ENCODE data around the gene PEG3.
"Not testable (repeated sequence)": the region's sequence is repeated elsewhere in the genome, so short reads cannot be mapped to it uniquely, and the experiment has no call there.

The PEG3 gene

DNA sequence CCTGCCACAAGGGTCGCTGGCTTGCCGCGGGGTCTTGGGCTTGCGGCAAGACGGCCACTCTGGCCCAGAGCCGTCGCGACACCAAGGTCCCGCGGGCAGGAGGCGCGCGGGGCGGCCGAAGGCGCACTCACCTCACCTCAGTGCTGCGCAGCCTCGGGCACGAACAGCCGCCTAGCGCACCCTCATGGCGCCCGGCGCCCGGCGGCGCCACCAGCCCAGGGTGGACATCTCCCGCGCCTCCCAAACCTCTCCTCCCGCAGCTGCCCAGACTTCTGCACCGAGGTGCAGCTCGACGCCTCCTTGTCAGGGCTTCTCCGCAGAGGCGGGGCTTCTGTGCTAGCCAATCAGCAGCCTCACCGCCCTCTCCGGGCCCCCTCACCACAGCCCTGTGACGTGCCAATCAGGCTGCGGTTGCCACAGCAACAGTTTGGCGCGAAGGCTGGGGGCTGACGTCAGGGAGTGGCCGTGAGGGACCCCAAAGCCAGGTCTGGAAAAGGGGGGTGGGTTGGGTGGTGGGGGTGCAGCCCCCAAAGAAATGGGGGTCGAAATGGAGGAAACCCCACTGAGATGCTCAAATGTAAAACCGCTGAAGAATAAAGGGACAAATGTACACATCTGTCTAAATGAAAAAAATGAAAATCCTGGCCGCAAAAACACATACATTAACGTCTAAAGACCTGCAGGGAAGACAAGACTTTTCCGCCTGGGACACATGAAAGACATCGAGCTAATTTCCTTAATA is at the start of gene PEG3, which contains the start of gene ZIM2:
TSS of gene PEG3 (minus strand) at position 276 of the 742 bp plus-strand sequence. CDS start 16,071 bp downstream, outside the sequence.
TSS of gene ZIM2 (minus strand) at position 276 of the 742 bp plus-strand sequence. CDS start 16,449 bp downstream, outside the sequence.
- no peak for DNase-seq

DNA sequence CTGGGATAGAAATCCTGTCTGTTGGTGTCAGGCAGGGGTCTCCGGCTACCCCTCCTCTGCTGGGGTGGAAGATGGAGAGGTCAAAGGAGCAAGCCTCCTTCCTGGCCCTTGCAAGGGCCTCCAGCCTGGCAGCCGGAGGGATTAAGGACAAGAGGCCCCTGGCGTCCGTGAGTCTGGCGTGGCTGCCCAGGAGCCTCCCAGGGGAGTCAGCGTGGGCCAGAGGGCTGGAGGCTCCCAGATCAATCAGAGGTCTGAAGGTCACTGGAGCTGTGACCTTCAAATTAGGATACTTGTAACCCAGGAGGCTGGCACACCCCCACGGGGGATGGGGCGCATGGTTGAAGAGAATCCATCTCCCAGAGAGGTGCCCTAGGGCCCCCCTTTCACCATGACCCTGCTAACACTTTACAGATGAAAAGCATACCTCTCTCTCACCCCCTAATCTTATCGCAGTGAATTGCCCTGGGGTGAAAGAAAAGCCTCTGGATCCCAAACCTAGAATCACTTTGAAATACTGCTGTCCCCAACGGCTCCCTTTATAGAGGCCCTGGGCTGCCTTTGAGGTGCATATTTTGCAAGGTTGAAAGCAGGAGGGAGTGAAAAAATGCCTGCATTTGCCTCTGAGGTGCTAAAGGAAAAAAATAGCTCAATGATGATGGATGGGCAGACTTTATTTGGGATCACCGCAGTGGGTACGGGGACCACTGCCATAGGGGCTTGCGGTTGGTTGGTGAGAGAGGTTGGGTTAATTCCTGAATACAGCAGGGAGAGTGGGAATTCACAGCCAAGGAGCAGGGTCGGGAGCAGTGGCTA is 44.9 kb upstream of the PEG3 start:
- DNase-seq = no peak

DNA sequence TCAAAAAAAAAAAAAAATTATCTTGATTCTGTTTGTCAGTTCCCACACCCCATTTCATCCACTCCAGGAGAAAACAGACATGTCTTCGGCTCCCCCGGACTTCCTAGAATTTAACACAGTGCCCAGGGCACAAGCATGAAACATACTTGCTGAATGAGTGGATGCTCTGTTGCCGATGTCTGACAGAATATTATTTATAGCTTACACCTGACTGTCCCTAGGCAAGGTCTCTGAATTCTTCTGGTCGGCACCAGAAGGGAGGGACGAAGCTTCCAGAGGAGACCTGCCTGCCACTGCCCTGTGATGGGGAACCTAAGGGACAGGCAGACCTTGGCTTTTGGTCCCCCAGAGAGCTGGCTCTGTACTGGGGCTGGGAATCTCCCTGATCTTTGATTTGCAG is 43.9 kb upstream of the PEG3 start:
- DNase-seq = no peak

DNA sequence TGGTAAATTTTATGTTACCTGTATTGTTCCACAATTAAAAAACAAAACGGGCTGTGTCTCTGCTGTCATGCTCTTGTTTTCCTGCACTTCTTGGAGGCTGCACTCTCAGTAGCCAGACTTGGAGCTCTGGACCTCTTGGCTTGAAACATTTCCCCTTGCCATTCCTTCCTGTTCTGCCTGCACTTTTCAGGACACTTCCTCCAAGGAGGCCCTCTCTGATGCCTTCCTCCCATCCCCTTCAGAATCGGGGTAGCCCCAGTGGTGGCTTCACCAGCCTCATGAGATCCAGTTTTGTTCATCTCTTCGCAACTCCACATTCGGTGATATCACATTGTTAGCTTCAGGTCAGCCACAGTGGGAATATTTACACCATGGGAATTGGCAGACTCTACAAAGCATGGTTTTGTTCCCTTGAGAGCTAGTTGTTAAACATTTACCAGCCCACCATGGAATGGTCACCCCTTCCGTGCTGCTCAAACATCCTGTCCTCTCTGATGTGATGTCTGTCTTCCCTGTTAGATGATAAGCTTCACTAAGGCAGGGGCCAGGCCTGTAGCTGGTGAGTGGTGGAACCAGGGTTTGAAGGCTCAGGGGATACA is 40.2 kb upstream of the PEG3 start:
- DNase-seq = no peak

DNA sequence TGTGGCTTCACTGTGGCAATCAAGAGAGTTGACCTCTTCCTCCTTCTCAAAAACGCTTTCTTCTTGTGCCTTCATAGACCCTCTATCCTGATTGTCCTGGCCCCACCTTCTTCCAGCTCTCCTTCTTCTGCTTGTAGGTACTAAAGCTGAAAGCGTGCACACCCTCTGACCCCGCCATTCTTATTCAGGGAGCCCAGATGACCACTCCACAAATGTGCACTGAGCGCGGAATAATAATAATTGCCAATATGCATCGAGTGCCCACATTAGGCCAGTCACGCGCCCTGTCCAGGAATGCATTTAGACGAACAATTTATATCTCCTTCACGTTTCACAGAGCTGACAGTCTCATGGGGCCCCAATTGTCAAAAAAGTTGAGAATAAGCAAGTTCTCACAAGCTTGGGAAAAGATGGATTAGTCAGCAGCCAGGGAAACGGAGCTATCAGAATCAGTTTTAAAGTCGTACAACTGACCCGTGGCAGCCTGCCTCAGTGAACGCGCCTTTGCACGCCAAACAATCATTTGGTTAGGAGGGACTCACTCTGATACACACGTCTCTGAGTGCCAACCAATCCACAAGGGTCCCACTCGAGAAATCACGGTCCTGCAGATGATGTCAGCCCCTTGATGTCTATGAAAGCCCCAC is 36.7 kb upstream of the PEG3 start:
- no peak for DNase-seq

DNA sequence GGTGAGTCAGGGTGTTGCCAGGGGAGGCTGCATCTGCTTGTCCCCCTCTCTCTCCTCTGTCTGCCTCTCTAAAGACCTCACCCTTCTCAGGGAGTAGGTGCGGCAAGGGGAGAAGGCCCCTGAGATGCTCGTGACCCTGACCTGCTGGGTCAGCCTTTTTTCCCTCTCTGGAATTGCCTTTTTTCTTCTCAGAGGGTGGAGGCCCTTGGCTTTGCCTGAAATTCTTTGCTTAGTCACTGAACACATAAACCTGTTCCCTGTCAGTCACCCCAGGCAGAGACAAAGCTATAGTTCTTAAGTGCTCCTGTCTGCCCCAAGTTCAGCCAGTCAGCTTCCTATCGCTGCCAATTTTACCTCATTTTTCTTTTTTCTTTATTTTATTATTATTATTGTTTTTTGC is 35.2 kb upstream of the PEG3 start:
- DNase-seq = no peak

DNA sequence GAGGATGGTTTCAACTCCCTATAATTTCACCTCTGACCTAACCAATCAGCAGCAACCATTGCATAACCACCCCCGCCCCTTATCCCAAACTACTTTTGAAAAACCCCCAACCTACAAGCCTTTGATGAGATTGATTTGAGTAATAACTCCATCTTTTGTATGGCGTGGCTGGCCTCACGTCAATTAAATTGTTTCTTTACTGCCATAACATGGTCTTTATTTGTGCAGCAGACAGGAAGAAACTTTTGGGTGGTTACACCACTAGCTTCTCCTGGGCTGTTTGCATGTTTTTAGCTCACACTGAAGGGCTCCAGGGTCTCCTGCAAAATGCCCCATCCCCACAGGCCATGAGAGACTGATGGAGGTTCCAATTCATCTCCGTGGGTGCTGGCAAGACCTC is 34.0 kb upstream of the PEG3 start:
- no peak for DNase-seq

DNA sequence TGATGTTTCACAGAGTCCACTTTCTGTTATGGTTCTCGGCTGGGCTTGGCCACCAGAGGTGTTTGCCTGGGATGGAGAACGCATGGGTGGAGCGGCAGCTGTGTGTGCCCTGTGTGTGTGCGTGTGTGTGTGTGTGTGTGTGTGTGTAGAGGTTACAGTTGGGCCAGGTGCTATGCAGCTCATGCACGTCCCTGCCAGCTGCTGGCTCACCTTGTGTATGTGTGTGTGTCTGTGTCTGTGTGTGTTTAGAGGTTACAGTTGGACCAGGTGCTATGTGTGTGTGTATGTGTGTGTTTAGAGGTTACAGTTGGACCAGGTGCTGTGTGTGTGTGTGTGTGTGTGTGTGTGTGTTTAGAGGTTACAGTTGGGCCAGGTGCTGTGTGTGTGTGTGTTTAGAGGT is 33.0 kb upstream of the PEG3 start:
- DNase-seq = no peak

DNA sequence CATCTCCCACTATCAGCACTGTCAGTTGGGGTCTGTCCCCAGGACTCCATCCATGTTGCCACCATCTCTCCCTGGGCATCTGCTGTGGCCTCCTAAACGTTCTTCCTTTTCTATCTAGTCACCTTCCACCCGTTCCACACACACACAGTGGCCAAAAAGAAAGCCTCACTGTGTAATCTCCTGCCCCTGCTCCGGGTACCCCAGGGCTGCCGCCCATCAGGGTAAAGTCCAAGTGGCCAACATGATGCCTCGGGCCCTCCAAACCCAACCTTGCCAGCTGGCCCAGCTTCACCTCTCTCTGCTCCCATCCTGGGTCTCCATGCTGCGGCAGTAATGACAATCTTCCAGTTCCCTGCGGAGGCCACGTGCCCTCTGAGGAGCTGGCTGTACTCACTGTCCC is 29.4 kb upstream of the PEG3 start:
- no peak for DNase-seq

DNA sequence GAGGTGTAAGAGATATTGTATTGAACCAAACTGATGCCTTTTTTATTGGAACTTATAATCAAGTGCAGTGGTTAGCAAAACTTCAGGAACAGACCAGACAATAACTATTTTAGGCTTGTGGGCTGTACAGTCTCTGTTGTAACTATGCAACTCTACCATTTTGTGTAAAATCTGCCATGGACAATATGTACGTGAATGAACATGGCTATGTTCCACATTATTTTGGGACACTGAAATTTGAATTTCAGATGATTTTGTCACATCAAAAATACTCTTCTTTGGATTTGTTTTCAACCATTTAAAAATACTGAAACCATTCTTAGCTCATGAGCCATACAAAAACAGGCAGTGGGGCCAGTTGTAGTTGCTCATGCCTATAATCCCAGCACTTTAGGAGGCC is 27.9 kb upstream of the PEG3 start:
- no peak for DNase-seq

DNA sequence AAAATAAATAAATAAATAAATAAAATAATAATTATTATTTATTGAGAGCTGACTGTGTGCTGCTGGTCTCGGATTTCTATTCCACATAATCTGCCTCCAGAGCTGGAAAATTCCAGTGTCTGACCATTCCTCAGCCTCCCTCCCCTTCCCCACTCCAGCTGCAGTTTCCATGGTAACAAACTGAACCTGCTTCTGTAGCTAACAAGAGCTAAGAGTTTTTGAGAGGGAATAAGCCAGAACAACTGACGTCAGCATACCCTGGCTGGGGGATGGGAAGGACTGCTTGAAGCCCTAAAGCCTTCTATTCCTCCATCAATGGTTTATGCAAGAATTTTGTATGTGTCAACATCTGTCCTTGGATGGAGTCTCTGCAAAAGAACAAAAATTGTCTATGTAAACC is 26.0 kb upstream of the PEG3 start:
- DNase-seq = no peak

DNA sequence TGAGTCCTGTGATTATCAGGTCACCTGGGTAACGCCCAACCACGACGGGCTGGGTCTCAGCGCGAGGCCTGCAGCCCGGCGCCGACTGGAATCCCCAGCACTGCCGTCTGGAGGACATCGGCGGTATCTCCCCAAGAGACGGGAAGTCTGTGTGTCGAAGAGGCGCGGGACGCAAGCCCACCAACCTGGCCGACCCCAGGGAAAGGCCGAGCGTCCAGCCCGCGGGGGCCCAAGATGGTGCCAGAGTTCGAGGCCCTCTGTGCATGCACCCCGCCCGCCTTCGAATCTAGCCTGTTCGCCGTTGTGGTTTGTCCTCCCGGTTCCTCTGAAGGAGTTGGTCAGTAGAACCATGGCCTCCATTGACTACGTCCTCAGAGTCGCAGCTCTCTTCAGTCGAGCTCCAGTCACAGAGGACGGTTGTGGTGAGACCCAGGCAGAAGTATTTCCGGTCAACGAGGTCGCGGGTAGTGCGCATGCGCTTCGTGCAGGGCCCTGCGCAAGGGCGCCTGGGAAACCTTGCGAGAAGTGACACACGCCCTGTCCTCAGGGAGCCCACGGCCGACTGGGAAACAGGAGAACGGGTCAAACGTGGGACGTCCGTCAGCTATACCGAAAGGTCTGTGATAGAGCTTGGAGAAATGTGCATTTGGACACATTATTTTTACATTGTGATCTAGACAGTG is 24.1 kb upstream of the PEG3 start:
- no peak for DNase-seq

DNA sequence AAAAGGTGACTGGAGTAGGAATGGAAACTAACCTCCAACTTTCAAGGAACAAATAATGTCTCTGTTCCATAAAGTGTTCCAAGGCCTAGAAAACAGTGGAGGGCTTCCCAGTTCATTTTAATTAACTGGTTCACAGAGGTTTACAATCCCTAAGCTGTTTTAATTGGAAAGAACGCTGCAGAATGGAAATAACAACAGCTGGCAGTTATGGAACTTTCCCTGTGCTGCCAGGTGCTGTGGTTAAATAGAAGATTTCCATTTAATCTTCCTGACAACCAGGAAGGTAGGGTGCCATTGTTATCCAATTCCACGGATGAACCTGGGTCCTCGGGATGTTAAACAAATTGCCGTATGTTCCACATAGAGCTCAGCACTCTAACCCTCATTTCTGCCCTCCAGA is 22.2 kb upstream of the PEG3 start:
- no peak for DNase-seq

DNA sequence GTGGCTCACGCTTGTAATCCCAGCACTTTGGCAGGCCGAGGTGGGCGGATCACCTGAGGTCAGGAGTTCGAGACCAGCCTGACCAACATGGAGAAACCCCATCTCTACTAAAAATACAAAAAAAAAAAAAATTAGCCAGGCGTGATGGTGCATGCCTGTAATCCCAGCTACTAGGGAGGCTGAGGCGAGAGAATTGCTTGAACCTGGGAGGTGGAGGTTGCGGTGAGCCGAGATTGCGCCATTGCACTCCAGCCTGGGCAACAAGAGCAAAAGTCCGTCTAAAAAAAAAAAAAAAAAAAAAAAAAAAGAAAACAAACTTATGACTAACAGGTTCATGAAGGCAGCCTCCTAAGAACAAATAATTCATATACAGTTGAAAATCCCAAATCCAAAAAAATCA is 19.9 kb upstream of the PEG3 start:
- DNase-seq = not testable (repeated sequence)

DNA sequence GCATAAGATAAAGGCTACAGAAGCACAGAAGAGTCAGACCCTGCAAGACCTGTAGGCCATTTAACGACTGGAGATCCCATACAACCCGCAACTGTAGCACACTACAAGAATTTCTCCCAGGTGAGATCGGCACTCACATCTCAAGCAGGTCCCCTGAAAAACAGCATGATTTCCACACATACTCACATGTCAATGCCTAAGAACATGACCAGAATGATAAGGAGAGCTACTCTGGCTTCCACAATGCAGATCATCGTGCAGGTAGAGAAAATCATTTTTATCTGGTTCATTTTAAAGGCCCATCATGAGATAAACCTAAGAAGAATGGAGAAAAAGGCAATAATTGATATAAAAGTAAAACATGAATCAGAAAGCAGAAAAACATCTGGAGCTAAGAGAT is 17.5 kb upstream of the PEG3 start:
- no peak for DNase-seq

DNA sequence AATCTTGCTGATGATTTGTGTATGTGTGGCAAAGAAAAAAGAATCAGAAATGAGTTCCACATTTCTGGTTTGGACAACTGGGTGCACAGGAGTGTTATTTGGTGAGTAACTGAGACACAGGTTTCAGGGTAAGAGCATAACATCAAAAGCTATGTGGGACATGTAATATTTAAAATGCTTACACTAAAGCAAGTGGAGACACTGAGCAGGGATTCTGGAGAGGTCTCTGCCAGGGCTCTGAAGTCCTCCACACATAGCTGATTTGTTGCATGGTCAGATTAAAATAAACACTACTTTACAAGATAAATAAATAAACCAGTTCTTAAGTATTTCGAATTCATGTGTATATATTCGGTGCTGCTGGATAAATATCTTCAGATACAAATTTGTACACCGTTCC is 16.3 kb upstream of the PEG3 start:
- DNase-seq = no peak

DNA sequence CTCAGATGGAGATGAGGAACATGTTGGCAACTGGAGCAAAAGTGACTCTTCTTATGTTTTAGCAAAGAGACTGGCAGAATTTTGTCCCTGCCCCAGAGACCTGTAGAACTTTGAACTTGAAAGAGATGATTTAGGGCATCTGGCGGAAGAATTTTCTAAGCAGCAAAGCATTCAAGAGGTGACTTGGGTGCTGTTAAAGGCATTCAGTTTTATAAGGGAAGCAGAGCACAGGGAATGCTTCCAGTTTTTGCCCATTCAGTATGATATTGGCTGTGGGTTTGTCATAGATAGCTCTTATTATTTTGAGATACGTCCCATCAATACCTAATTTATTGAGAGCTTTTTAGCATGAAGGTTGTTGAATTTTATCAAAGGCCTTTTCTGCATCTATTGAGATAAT is 11.8 kb upstream of the PEG3 start:
- DNase-seq = not testable (repeated sequence)

DNA sequence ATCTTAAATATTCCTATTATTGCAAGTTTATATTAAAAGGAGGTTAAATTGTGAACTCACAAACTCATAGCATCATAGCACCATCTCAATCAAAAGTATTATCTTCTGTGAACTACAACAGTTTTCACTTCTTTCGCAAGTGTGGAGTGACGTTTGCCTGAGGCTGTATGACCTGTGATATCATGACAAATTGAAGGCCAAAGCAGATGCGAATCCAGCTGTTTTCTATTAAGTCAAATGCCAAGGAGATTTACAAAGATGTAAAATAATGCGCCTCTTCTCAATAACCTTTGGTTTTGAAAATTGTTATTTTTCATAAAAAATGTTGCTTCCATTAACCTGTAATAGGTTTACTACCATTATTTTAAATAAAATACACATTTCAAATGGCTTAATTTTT is 7.6 kb upstream of the PEG3 start:
- no peak for DNase-seq

DNA sequence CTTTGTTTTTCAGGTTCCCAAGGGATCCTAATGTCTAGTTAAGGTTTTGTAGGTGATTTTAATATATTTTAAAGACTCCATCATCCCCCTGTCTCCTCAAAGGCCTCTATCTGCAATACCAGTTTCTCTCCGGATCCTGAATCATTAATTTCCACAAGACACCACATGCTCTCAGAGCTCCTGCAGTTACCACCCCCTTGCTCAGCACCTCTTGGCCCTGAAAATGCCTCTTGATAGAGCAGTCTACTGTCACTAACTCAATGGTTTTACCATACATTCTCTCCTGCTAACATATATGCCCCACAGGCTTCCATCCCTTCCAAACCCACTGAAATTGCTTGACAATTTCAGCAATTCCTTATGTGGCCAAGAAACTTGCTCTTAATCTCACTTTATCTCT is 1.9 kb upstream of the PEG3 start:
- DNase-seq = no peak

DNA sequence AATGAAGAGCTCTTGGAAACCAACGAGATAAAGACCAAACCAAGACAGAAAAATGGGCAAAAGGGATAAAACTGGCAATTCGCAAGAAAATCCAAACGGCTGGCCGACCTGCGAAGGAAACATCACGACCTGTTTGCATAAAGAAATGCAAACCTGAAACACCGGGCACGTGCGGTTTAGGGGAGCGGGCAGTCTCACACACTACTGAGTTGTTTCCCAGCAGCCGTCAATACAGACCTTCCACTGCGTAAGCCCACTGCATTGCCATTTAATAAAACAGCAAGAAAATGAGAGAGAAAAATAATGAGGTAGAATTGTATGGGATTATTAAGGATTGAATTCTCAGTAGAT is 642 bp upstream of the PEG3 start:
- DNase-seq = no peak

DNA sequence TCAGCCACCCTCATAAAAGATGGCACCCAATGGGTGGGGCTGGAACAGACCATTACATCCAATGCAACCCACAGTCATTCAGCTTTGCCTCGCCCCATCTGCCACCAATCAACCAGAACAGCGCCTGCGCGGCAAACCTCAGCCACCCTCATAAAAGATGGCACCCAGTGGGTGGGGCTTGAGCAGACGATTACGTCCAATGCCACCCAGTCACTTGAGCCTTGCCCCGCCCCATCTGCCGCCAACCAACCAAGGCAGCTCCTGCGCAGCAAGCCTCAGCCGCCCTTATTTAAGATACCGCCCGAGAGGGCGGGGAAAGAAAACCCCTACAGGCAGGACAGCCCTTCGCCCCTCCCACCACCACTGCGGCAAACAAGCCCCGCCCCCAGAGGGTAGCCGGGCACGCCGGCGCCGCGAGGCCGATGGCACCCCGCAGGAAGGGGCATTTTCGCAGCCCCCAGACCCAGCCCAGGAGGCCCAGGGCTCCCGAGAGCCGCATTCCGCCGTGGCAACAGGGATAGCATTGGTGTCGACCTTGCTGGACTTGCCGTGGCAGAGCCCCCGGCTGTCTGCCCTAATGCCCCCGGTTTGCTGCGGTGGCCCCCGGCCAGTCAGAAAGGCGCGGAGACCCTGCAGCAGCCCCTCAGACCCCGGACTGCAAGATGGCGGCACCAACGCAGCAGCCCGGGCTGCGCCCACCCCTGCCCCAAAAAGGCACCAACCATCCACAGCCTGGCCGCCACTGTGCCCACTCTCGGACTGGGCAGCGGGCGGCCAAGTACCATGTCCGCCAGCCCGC is 675 bp downstream of the PEG3 start:
- DNase-seq = no peak
